ENCODE data around the gene PRR16.
A peak's percentile ranks its signal among the peaks of the same experiment; 100 is the strongest.
"Not testable (repeated sequence)": the region's sequence is repeated elsewhere in the genome, so short reads cannot be mapped to it uniquely, and the experiment has no call there.

Gene PRR16
- total RNA-seq: 0 reads per million in 2 donors

DNA sequence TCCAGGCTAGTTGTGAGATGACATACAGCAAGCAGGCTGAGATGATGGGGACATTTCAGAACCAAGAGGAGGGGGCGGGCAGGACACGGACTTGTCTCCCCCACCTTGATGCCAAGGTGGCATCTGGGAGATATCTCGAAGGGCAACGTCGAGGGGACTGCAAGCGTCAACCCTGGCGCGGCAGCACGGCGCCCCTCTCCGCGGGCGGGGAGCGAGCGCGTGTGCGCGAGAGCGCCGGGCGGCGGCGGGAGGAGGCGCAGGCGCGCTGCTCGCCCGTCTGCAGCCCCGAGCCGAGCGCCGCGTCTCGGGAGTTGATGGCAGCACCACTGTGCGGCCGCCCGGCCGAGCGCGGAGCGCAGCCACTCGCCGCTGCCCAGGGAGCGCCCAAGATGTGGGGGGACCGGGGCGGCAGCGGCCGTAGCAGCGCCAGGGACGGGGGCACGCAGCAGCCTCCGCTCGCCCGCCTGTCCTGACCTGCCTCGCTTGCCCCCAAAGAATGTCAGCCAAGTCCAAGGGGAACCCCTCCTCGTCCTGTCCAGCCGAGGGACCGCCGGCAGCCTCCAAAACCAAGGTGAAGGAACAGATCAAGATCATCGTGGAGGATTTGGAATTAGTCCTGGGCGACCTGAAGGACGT lies at the start of gene PRR16:
Gene PRR16 (plus strand): TSS at position 310 of the 636 bp plus-strand sequence.
- peak in 1 of 5 experiments; percentile 39 for DNase-seq

DNA sequence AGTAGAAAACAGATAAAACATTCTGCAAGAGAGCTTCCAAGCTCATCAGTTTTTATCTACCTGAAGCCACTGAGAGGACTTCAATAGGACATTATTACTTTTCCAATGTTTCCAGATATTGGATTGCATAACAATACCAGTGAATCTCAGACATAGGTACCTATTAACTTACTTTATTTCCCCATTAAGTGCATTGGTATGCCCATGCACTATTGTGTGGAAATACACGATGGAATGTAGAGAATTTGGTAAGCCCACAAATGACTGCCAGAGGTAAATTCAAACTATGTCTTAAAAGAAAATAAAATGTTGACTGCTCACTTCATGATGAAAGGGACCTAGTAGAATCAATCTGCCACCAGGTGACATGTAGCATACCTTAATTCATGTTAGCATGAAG lies 48.1 kb upstream of the PRR16 start:
- no peak for DNase-seq

GRCh38 chr5:120419127-120419526 lies 45.0 kb upstream of the PRR16 start:
- DNase-seq: no peak

- DNase-seq: not testable (repeated sequence)
Observed at GRCh38 chr5:120426633-120427275, 37.3 kb upstream of the PRR16 start.

GRCh38 chr5:120430572-120430971 lies 33.5 kb upstream of the PRR16 start:
- no peak for DNase-seq

DNA sequence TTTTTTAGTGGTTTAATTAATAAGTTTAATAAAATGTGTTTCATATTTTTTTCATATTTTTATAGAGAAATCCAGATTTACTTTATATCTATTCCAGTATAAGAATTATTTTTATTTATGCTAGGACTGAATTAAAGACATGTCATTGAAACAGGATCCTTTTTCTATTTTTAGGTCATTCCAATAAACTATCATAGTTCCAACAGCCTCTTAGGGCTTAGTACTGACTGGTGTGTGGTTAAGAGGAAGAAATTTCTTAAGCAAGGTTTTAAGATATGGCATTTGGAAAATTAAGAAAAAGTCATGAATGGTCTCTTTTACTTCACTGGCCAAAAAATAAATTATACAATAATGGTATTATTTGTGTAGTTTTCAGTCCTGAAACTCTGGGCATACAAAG lies 31.2 kb upstream of the PRR16 start:
- no peak for DNase-seq

- DNase-seq: no peak
Observed at GRCh38 chr5:120435129-120435528, 29.0 kb upstream of the PRR16 start.

- no peak for DNase-seq
Observed at GRCh38 chr5:120436996-120437395, 27.1 kb upstream of the PRR16 start.

GRCh38 chr5:120442694-120443093 lies 21.4 kb upstream of the PRR16 start:
- DNase-seq: no peak

DNA sequence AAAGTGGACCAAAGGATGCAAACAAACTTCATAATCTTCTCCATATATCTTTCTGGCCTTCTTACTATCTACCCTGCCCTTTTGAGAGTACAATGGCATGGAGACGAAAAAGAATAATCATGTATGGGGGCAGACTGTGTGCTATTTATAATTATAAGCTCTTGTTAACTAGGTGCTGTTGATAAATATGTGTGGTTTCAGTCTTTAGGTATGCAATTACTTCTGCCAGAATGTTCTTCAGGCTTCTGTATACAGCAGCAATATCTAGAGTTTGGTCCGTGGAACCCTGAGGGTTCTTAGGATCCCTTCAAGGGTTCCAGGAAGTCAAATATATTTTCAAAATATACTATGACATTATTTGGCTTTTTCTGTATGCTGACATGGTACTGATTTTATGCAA lies 20.5 kb upstream of the PRR16 start:
- DNase-seq: no peak

DNA sequence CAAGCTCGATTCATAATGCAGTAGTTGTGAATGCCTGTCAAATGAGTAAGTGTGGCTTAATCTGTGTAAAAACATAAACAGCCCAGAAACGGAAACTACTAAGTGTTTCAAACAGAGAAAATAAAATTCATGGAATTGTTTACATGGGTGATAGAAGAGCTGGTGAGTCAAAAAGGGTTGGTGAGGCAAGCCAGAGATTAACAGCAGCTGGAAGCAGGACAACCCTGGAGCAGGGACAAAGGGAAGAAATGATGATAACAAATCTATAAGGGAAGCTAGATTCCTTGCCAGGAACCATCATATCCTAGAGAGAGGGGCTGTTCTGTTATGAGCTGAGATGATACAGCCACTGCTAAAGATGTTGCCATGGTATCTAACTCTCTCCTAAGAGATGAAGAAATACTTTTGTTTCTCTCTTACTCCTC lies 18.0 kb upstream of the PRR16 start:
- no peak for DNase-seq

GRCh38 chr5:120446901-120447300 lies 17.2 kb upstream of the PRR16 start:
- DNase-seq: no peak

- no peak for DNase-seq
Observed at GRCh38 chr5:120447706-120448239, 16.3 kb upstream of the PRR16 start.

DNA sequence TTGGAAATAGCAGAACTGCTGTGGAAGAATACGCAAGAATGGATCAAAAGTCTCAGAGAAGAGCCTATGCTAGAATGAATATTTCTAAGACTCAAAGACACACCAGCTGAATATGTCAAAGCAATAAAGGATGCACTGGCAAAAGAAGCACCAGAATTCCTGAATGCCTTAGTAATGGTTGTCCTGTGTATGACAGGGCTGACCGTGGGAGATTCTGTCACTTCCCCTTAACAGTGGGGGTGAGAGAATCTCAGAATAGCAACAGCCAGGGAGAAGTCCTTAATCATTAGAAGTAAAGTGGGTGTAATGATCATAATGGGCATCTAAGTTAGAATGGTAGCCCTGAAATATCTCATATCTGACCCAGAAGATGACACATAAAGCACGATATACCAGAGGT lies 14.6 kb upstream of the PRR16 start:
- no peak for DNase-seq

- no peak for DNase-seq
Observed at GRCh38 chr5:120450910-120451309, 13.2 kb upstream of the PRR16 start.

GRCh38 chr5:120451445-120451844 lies 12.7 kb upstream of the PRR16 start:
- DNase-seq: no peak

DNA sequence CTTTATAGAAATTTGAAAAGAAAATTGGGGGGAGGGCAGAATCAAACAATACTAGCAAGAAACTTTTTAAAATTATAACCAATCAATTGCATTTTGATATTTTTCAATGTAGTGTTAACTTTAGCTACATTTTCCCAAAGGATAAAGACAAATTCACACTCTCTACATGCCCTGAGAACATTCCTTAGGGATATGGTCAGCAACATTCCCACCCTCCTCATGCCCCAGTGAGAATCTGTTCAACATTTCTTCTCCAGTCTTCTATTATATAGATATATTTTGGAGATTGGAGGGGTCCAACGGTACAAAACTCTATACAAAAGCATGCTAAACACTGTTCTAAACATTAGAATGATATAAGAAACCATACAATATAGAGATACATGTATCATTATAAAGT lies 11.6 kb upstream of the PRR16 start:
- no peak for DNase-seq

DNA sequence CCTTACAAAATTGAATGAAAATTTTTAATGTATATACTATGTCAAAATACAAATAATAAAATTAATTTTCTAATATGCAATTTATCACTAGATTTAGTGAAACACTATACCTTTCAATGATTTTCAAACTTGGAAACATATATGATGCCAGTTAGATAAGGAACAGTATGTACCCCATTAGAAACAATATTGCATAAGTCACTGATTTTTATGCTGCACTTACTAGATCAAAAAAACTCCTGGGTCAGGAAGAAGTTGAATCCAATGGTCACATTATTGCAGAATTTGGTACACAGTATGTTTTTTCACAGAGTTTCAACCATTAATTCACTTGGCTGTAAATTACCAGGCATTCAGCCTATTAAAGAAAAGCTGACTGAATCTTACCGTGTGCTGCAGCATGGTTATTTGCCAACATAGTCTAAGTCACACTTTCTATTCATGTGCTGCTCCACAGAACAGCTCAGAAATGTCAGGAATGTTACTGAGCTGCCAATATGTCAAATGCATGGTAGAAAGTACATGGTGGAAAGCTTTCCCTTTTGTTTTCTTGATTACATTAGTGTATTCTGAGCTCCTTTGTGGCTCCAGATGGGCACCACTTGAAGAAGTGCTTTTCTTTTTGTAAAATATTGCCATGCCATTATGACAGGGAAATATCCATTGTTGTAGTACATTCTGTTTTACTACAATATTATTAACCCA lies 9.9 kb upstream of the PRR16 start:
- no peak for DNase-seq

DNA sequence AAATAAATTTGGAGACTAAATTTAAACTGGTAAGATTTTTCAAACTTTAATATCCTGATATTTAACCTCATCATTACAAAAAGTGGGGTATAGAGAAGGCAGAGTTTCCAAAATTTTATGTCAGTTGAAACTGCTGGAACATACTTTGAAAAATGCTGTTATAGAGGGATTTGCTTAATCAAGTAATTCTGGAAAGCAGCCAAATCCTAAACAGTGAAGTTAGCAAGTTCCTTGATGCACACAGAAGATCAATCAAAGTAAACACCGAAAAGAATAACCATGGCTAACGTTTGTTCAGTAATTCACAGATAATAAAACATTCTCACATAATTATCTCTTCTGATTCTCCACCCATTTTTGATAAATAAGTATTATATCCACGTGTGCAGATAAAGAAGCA lies 8.1 kb upstream of the PRR16 start:
- DNase-seq: no peak

DNA sequence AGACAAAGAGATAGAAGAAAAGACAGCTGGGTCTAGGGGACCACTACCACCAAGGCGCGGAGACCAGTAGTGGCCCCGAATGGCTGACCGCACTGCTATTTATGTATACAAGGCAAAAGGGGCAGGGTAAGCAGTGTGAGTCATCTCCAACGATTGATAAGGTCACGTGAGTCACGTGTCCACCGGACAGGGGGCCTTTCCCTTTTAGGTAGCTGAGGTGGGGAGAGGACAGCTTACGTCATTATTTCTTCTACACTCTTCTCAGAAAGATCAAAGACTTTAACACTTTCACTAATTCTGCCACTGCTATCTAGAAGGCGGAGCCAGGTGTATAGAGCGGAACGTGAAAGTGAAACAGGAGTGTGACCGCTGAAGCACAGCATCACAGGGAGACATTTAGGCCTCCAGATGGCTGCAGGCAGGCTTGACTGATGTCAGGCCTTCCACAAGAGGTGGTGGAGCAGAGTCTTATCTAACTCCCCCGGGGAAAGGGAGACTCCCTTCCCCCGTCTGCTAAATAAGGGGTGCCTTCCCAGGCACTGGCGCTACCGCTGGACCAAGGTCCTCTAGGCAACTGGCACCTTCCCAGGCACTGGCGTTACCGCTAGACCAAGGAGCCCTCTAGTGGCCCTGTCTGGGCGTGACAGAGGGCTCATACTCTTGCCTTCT lies 6.1 kb upstream of the PRR16 start:
- DNase-seq: peak in 2 of 5 experiments; percentile 3 to 71

DNA sequence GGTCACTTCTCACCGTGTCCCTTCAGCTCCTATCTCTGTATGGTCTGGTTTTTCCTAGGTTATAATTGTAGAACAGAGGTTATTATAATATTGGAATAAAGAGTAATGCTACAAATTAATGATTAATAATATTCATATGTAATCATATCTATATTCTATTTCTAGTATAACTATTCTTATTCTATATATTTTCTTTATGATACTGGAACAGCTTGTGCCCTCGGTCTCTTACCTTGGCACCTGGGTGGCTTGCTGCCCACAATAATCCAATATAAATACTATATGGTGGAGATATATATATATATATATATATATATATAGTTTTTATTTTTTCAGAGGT lies 5.6 kb upstream of the PRR16 start:
- DNase-seq: not testable (repeated sequence)

DNA sequence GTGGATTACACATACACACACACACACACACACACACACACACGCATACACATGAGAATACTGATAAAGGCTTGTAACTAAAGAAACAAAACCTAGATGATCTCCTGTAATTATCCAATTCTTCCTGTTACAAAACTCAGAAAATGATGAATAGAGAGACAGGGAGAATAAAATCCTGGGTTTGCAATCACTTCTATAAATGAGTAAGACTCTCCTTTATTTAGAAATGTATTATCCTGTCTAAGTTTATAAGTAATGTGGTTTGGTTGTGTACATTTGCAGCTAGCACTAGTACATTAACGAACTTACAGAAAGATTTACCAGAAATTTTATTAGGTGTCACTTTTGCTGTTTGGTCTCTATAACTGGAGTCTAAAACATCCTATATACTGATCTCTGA lies 2.8 kb upstream of the PRR16 start:
- DNase-seq: no peak

DNA sequence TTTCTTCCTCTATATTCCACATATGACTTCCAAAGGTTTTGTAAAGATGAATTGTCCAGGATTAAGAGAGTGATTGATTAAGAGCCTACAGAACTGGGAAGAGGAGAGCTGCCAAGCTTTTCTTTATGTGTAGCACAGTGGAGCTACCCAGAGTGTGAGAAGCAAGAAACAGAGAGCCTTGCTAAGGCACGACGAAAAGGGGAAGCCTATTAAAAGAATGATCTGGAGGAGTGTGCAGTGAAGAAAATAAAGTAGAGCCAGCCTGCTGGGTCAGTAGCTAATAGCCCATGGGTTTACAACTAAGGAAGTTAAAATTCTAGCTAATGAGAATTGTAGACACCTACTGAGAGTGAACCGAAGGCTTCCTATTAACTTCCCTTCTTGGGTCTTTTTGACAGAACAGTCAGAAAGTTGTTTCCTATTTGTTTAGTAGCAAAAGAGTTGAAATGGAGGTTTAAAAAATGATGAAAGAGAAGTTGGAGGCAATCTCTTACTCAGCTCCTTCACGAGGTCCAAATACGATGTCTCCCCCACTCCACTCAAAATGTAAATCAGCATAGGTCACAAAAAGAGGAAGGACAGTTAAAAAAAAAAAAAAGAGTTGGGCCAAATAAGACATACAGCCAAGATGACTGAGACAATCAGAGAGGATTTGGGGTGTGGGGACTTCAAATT lies 957 bp upstream of the PRR16 start:
- DNase-seq: no peak

Data from T-helper 2 cell (primary cell).